ENCODE measurements around the gene CYP39A1. TPM values are rescaled to one million over a fixed set of nuclear protein-coding genes. Genes with fewer than 3 reads are reported as not detected.
"Not testable (repeated sequence)": the region's sequence is repeated elsewhere in the genome, so short reads cannot be mapped to it uniquely, and the experiment has no call there.

The CYP39A1 gene
- polyA plus RNA-seq, 10 donors: 1.5 to 3.1 (median 2.2) TPM

DNA sequence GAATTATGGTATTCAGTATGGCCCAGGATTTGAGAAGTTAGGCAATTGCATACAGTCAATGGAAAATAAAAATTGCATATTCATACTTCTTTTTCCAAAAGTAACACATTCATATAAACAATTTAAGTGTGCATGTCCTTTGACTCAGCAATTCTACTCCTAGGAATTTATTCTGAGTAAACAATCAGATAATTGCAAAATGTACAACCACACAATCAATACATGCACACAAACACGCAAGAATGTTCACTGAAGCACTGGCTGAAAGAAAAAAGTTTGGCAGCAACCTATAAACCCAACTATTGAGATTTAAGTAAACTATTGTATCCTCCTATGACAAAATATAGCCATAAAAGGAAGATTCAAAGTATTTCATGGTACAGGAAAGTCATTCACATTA lies 1.6 kb downstream of the CYP39A1 start:
- DNase-seq: no peak

DNA sequence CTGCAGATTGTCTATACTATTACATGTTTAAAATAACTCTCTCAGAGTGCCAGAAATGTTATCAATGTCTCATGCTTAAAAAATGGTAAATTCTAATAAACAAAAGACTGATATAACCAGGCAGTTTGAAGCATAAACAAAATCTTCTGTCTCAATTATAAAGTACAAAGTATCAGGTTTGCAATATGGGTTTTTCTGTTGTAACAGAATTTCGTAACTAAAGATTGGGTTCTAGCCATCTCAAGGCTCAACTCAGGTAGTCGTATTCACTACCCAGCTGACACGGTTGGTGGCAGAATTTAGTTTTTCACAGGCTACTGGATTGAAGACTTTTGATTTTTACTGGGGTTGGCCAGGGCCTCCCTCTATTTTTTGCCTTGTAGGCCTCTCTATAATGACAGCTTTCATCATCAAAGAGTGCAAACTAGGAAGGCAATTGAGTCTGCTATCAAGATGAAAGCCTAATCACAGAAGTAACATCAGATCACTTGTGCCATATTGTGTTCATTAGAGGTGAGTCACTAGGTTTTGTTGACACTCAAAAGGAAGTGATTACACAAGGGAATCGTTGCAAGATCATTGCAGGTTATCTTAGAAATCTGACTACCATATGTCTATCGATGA lies 3.6 kb downstream of the CYP39A1 start:
- no peak for DNase-seq

DNA sequence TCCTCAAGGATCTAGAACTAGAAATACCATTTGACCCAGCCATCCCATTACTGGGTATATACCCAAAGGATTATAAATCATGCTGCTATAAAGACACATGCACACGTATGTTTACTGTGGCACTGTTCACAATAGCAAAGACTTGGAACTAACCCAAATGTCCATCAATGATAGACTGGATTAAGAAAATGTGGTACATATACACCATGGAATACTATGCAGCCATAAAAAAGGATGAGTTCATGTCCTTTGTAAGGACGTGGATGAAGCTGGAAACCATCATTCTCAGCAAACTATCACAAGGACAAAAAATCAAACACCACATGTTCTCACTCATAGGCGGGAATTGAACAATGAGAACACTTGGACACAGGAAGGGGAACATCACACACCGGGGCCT lies 4.5 kb downstream of the CYP39A1 start:
- DNase-seq: not testable (repeated sequence)

DNA sequence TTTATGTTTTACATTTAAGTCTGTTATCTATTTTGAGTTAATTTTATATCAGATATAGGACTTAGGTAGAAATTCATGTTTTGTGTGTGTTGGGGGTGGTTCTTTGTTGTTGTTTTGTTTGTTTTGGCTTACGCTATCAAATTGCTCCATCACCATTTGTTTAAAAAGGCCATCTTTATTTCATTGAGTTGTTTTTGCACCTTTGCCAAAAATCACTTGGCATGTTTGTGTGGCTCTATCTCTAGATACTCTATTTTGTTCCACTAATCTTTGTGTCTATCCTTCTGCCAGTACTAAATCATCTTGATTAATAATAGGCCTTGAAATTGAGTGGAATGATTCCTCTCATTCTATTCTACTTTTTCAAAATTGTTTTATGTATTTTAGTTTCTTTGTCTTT lies 7.4 kb downstream of the CYP39A1 start:
- DNase-seq: no peak

DNA sequence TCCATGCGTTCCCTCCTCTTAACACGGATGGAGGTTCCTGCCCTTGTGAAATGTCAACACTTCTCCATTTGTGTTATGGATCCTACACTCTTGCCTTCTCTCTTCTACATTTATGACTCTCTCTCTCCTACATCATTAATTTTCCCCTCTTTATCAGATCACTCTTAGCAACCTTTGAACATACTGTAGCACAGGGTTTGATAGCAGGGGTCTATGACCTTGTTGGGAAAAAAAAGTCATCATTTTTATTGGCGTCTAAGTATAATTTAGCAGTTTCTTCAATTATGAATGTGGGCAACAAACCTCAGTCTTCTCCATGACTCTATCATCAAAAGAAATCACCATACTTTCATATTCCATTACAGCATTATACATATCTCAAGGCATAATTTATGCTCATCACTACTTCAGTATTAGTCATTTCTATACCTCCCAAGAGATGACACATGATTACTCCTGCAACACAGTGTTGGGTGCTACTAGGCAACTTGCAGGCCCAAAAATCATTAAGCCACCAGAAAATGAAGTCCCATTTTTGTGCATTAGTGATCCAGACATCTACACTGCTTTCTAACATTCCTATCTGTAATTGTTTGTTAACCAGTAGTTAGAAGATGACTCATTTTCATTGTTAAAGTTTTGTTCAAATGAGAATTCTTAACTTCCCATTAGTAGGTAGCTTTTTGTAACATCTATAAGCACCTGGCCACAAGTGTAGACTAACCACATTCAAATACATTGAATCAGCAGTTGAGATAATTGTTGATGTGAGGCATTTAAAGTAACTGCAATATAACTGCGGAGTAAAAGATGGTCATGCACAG lies 9.5 kb downstream of the CYP39A1 start:
- DNase-seq: no peak

DNA sequence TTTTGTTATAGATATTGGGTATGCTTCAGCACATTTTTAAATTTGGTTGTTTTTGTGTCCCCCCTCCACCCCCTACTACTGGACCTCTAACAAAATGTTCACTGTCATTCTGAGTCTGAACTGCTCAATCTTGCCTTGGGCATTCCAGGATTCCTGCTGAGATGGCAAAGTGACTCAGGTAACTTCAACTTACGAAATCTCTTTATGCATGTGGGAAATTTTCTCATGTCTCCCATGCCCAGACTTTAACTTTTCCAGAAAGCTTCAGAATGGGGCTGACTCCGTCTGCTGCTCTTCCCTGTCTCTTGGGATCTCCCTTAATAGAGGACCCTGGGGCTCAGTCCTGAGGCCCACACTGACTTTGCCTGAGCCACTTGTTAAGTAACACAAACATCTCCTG lies 14.0 kb downstream of the CYP39A1 start:
- DNase-seq: no peak

DNA sequence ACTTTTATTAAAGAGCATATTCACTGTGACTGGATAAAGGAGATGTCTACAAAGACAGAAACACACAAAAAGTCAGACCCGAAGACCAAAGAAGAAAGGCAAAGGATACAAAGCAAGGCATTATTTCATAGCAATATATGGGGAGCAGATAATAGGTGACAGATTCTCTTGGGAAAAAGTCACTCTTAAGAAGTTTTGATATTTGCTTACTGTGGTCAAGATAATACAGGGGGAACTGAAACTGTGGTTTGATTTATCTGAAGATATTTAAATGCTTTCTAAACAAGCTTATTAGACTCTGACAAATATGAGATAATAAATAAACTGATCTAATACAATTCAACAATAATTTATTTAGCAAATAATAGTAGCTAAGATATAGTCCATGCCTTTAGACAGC lies 14.7 kb downstream of the CYP39A1 start:
- DNase-seq: no peak

DNA sequence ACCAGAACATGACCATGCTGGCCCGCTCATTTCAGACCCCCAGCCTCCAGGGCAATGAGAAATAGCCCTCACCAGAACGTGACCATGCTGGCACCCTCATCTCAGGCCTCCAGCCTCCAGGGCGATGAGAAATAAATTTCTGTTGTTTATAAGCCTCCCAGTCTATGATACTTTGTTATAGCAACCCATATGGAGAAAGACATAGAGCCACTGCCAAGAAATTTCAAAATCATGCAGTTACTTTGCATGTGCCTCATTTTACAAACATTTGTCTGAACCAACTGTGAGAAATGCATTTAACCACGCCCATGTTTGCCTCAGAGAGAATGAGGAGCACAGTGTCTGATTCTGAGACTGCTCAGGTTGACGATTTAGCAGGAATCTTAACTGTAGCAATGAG lies 15.5 kb downstream of the CYP39A1 start:
- DNase-seq: peak in 2 of 3 donors; percentile 12 to 40

DNA sequence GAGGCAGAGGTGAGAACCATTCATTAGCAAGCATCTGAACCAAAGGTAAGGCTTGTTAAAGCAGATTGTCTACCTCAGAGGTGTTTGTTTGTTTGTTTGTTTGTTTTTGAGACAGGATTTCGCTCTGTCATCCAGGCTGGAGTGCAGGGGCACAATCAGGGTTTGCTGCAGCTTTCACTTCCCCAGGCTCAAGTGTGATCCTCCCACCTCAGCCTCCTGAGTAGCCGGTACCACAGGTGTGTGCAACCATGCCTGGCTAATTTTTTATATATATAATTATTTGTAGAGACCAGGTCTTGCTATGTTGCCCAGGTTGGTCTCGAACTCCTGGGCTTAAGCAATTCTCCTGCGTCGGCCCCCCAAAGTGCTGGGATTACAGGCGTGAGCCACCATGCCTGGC lies 17.2 kb downstream of the CYP39A1 start:
- DNase-seq: no peak

DNA sequence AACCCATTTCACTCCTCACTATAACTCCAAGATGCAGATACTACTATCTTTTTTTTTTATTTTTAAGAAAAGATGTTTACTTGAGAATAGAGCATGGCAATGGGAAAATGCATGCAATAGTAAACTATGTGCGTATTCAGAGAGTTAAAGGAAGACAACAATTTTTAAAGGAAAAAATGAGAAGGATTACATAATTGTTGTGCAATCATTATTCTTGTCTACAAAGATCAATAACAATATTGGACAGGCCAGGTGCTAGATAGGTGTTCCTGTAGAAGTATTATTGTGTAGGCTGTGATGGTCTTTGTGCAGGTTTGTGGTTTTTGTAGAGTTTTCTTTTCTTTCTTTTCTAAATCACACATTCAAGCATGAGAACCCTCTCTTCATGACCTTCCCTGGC lies 20.6 kb downstream of the CYP39A1 start:
- DNase-seq: no peak

DNA sequence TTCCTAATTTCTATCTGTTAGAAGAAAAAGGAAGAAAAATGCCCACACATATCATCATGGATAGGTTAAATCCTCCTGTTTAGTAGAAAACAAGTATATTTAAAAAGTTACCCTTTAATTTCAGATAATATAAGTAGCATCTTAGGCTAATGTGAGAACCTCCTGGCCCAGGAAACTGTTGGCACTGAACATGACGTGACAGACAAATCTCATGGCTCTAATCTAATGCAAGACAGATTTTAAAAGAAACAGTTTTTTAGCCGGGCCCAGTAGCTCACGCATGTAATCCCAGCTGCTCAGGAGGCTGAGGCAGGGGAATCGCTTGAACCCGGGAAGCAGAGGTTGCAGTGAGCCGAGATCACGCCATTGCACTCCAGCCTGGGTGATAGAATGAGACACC lies 22.9 kb downstream of the CYP39A1 start:
- no peak for DNase-seq

DNA sequence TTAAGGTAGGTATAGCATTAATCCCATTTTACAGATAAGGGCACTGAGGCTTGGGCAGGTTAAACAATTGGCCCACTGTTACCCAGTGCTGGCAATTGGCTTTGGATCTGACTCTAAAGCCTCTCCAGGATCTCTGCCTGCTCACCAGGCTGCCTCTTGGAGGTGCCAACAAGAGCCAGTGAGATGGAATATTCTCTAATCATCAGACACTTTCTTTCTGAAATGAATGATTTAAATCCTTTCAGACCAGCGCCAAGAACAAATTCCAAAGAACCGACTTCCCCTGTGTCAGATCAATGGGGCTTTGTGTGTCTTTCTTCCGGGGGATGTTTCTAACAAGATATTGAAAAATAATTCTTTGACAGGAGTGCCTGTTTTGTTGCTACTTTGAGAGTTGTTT lies 23.6 kb downstream of the CYP39A1 start:
- no peak for DNase-seq

DNA sequence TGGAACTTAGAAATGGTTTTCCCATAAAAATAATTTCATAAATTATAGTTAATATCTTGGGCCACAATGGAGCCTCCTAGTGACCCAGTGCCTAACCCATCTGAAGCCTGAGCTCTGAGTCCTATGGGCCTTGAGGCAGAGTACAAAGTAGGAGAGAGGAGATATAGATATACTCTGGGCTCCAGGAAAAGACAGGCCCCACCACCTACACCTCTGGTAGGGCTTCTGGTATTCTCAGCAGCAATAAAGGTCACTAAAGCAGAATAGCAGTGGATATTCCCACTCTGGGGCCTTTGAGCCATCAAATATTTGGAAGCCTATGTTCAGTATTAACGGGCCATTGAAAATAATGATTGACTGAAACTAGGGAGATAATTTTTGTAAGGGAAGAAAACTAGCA lies 24.1 kb downstream of the CYP39A1 start:
- DNase-seq: peak in 2 of 3 donors; percentile 3 to 13

DNA sequence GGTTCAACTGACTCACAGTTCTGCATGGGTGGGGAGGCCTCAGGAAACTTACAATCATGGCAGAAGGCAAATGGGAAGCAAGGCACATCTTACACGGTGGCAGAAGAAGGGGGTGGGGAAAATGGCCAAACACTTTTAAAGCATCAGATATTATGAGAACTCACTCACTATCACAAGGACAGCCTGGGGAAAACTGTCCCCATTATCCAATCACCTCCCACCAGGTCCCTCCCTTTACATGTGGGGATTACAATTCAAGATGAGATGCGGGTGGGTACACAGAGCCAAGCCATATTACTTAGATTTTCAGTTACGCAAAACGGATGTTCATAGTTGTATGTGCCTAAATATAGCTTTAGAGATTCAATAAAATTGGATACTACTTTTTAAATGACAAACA lies 25.6 kb downstream of the CYP39A1 start:
- DNase-seq: no peak

DNA sequence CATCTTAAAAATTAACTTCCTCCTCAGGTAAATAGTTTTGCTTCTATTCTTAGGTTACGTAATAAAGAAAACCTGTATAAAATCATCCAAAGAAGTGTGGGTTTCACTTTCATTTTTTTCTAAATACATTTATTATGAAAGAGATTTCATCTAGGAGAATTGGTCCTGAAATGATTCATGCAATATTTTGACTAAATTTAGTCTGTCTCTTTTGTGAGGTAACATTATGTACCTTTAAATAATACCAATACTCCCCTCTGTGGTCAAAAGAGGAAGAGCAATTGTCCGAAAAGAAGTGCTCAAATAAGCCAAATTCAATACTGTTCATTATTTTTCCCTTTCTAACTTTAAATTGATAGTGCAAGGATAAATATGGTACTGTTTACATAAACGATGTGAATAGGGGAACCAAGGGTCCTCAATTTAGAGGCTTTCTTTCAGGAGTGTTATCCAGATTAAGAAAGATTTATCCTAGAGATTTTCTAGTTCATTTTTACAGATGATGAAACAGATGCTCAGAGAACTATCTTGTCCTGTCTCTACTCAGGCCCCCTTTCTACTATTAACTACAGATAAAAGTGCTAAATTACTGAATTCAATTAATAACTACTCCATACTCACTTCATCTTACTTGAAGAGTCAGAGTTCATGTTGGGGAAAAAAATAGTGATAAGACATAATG lies 26.2 kb downstream of the CYP39A1 start:
- DNase-seq: peak; percentile 26 to 57 (median 28)

DNA sequence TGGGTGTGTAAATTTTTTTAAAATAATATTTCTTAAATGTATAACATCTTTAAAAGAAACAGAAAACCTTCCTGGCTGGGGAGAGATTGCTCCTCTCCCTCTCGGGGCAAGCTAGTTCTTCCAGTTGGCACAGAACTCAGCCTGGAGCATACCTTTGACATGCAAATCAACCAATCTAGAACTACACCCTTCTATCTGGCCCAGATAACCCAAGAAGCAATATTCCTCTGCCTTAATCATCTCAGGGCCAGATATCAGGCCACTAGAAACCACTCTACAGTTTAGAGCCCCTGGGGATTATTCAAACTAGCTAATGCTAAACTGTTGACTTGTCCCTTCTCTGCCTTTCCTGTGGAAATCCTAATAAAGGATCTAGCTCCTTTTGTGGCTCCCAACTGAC lies 33.9 kb downstream of the CYP39A1 start:
- no peak for DNase-seq

DNA sequence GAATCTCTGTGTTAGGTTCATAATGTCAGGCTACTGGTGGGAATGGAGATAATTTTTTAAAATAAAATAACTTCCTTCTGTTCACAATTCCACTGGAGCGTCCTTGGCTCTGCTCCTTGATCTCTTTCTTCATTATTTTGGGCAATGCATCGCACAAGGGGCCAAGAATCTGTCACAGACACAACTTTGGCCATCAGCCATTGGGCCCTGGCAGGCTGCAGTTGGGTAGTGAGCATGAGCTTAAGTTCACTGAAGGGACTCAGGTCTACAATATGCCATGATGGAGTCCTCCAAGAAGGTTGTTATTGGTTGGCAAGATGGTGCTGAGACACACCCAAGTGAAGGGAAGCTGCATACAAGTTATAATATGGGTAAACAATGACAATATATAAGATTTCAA lies 40.0 kb downstream of the CYP39A1 start:
- no peak for DNase-seq

DNA sequence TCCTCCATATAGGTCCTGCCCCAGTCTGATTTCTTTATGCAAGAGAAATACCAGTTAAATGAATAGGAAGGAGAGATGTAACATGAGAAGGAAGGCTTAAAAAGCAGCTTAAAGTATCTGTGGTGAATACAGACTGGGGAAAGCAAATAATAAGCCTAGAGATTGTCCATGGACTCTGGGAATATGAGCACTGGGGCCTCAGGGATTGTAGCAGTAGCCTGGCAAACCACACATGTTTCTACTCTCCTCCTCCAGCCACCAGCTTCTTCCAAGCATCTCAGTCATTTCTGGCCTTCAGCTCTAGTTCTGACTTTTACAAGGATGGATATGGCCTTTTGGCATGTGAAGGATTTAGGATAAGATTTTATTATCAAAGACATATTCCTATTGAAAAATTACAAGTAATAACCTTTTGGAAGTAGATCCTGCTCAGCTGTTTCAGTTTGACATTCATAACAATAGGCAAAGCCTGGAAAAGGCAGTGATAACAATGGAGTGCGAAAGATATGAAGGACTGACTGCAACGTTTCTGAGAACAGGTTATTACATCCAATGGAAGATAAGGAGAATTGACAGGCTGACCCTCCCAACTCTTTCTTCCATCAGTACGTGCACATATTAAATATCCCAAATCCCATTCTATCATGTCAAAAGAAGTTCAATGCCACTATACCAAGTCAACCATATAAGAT lies 41.6 kb downstream of the CYP39A1 start:
- DNase-seq: no peak

DNA sequence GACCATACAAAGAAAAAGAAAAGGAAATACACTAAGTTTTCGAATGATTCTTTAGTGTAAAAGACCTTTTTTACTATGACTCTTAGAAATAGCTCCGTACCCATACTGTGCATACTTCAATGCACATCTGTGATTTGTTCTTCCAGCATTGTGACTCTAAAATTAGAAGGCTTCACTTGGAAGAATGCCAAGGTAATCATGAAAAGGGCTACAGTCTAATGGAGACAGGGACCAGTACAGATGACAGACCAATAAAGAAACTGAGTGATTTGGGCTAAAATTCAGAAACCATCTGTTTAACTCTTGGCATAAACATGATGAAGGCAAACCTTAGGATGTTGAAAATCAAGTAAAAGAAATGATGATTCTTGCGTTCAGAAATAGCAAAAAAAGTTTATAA lies 46.3 kb downstream of the CYP39A1 start:
- peak in 2 of 3 donors; percentile 16 to 30 for DNase-seq

DNA sequence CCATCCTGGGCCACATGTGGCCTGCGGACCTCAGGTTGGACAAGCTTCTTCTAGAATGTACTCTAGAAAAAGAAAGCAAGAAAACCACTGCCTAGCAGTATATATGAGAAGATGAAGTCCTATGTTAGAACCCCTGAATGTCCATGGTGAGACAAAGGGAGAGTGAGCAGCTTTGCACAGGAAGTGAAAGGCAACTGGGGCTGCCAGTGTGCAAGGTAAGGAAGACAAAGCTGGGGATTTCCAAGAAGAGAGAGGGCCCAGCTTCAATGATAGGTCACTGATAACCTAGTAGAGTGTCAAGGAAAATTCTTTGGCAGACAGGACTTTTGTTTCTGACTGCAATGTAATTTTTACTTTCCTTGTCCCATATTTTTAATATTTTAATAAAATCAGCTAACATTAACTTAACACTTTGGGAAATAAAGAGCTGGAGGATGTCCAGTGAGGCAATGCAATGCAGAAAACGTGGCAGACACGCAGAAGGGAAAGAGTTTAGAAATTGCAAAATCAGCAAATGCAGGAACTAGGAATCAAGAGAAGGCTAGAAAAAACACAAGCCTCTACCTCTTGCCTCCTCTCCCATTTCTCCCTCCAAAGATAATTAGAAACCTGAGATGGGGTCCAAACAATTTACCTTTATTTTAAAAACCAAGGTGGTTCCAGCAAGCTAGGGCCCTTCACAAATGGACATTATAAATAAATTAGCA lies 47.4 kb downstream of the CYP39A1 start:
- no peak for DNase-seq

DNA sequence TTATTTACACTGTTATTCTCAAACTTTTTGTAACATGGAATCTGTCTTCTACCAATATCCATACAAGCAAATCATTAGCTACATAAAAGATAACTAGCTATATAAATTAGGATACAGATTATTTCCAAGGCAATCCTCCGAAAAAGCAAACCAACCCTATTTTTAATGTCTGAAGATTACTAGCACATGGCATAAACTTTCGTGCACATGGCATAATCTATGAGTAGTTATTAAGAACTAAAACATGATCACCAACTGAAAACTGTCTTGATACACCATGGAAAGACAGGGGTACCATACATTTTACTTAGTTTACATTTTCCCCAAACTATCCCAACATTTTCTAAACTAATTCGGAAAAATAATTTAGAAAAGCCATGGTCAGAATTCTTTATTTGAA lies 54.4 kb downstream of the CYP39A1 start:
- DNase-seq: no peak

DNA sequence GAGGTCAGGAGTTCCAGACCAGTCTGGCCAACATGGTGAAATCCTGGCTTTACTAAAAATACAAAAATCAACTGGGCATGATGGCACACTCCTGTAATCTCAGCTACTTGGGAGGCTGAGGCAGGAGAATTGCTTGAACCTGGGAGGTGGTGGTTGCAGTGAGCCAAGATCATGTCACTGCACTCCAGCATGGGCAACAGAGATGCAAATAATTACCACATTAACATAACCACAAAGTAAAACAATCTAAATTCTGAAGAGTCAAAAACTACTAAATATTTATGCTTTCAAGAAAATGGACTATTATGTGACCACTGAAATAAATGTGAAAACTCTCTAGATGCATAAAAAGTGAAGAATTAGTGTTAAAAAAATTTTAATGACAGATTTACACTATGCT lies 59.9 kb downstream of the CYP39A1 start:
- no peak for DNase-seq
